Progenitor cell of endocrine pancreas (in vitro differentiated cells): ENCODE data around the gene SLC17A7. TPM values are rescaled to one million over a fixed set of nuclear protein-coding genes. Genes with fewer than 3 reads are reported as not detected.

Experiments
- DNase-seq: peaks from one replicate; pipeline ENCODE4 v3.0.0; 2021; ENCODE audit warnings: low spot score; ENCODE audit not compliant: unreplicated experiment
- H3K27ac Mint-ChIP-seq: 2 replicates; pipeline ENCODE4 v1.8.0; 2021; ENCODE audit warnings: mild to moderate bottlenecking, moderate library complexity, mixed read lengths
- H3K27me3 Mint-ChIP-seq: 2 replicates; pipeline ENCODE4 v1.8.0; 2021; ENCODE audit warnings: mixed read lengths
- H3K36me3 Mint-ChIP-seq: 2 replicates; pipeline ENCODE4 v1.8.0; 2022; ENCODE audit warnings: mixed read lengths; ENCODE audit not compliant: insufficient read depth
- H3K4me1 Mint-ChIP-seq: 2 replicates; pipeline ENCODE4 v1.8.0; 2021; ENCODE audit warnings: low read depth, mixed read lengths
- H3K4me3 Mint-ChIP-seq: 2 replicates; pipeline ENCODE4 v1.8.0; 2021; ENCODE audit warnings: low read depth, mild to moderate bottlenecking, moderate library complexity, mixed read lengths
- H3K9me3 Mint-ChIP-seq: 2 replicates; pipeline ENCODE4 v1.8.0; 2021; ENCODE audit warnings: low read depth, mixed read lengths
- total RNA-seq: library from RNA; stranded (reverse); gene quantifications from 2 replicates; pipeline ENCODE4 v1.2.1, GENCODE V29; 2021
- TF ChIP-seq, protein P1 (sequence below): fragments of 200-600 bp; sonication (generic); IDR thresholded peaks from one replicate; pipeline ENCODE4 v1.5.0; 2021; ENCODE audit warnings: antibody characterized with exemption, mild to moderate bottlenecking; ENCODE audit not compliant: unreplicated experiment

The SLC17A7 gene
- total RNA-seq, 1 donor from 2014 or later: 0.29 TPM

DNA sequence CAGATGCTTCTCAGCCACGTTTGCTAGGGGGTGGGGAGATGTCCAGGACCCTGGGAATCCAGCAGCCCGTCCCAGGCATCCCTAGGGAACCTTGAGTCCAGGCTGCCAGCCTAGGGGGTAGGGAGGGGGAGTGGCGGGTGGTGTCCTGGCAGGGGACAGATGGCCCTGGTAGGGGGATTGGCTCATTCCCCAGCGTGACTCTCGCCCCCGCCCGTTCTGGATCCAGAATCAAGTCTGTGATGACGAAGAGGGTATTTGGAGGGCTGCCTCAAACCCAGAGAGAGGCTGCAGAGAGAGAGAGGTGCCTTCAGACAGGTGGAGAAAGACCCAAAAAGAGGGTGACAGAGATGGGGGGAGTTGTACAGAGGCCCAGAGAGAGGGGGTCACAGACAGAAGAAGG is 4.1 kb downstream of the SLC17A7 start:
- H3K4me3 Mint-ChIP-seq: no peak overlapping the region
- H3K27ac Mint-ChIP-seq: no peak overlapping the region
- no peaks in the 10 kb centered on the region for H3K9me3 Mint-ChIP-seq
- peaks cover 4% of the 10 kb centered on the region for H3K4me1 Mint-ChIP-seq
- H3K36me3 Mint-ChIP-seq: no peaks in the 10 kb centered on the region
- H3K27me3 Mint-ChIP-seq: peaks cover 90% of the 10 kb centered on the region
- no peak for DNase-seq
- TF ChIP-seq, protein P1, sequence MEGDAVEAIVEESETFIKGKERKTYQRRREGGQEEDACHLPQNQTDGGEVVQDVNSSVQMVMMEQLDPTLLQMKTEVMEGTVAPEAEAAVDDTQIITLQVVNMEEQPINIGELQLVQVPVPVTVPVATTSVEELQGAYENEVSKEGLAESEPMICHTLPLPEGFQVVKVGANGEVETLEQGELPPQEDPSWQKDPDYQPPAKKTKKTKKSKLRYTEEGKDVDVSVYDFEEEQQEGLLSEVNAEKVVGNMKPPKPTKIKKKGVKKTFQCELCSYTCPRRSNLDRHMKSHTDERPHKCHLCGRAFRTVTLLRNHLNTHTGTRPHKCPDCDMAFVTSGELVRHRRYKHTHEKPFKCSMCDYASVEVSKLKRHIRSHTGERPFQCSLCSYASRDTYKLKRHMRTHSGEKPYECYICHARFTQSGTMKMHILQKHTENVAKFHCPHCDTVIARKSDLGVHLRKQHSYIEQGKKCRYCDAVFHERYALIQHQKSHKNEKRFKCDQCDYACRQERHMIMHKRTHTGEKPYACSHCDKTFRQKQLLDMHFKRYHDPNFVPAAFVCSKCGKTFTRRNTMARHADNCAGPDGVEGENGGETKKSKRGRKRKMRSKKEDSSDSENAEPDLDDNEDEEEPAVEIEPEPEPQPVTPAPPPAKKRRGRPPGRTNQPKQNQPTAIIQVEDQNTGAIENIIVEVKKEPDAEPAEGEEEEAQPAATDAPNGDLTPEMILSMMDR: no peak

DNA sequence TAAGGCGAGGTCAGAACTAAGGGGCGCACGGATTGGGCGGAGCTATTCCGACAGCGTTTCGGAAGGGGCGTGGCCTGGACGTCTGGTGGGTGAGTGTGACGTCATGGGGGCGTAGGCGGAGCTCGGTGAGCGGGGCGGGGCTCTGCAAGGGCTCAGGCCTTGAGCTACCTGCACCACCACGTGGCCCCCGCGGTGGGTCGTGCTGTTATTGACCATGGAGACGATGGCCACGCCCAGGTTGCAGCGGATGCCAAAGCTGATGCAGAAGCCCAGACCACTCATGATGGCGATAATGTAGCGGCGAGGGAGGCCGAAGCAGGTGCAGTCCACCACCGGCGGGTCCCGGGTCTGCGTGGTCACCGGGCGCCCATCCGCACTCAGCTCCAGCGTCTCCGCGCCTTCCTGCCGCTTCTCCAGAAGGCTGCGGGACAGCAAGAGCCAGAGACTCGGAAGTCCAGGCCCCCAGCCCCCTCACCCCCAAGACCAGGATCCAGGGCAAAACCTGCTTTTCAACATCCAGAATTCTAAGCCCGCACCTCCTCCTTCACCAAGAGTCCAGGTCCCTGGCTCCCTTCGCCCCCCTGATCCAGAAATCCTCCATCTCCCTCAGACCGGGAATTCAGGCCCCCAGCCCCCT is 4.8 kb downstream of the SLC17A7 start:
- peaks cover 2% of the 10 kb centered on the region for H3K4me1 Mint-ChIP-seq
- H3K27ac Mint-ChIP-seq: no peak overlapping the region
- TF ChIP-seq, protein P1: no peak
- no peaks in the 10 kb centered on the region for H3K9me3 Mint-ChIP-seq
- H3K36me3 Mint-ChIP-seq: no peaks in the 10 kb centered on the region
- no peak for DNase-seq
- H3K4me3 Mint-ChIP-seq: no peak overlapping the region
- H3K27me3 Mint-ChIP-seq: peaks cover 88% of the 10 kb centered on the region

DNA sequence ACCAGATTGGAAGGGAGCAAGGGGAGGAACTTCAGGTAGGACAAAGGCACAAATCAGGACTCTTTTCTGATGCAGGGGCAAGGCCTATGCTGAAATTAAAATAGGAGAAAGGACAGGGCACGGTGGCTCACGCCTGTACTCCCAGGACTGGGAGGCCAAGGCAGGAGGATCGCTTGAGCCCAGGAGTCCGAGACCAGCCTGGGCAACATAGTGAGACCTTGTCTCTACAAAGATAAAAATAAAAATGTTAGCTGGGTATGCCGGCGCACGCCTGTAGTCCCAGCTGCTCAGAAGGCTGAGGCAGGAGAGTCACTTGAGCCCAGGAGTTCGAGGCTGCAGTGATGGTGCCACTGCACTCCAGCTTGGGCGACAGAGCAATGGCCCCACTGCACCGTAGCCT is 5.7 kb downstream of the SLC17A7 start:
- no peaks in the 10 kb centered on the region for H3K36me3 Mint-ChIP-seq
- no peak overlapping the region for H3K4me3 Mint-ChIP-seq
- no peak overlapping the region for H3K27ac Mint-ChIP-seq
- H3K27me3 Mint-ChIP-seq: peaks cover 89% of the 10 kb centered on the region
- H3K9me3 Mint-ChIP-seq: no peaks in the 10 kb centered on the region
- DNase-seq: no peak
- TF ChIP-seq, protein P1: no peak
- H3K4me1 Mint-ChIP-seq: peaks cover under 1% of the 10 kb centered on the region

DNA sequence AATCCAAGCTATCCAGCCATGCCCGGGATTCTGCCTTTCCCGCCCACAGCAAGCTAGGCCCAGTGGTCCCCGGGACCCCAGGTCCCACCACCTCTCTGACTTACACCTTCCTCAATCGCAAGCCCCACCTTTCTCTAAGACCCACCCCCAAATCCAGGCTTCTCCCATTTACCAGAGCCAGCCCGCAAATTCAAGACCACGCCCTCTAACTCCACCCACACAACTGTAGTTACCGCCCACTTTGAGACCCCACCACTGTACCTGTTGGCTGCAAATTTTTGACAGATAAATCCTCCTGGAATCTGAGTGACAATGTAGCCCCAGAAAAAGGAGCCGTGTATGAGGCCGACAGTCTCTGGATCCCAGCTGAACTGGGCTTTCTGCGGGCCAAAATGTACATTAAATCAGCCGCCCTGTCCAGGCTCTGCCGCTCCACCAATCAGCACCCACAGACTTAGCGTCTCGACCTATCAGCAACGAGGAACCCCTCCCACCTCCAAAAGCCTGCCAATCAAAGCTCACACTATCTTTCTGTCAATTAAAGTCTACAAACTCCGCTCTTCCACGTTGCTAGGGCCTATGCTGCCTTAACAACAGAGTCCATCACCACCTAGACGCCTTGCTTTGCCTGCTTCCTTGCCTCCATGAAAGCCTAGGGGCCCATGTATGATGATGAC is 6.3 kb downstream of the SLC17A7 start:
- H3K4me1 Mint-ChIP-seq: no peaks in the 10 kb centered on the region
- no peak overlapping the region for H3K27ac Mint-ChIP-seq
- peaks cover 89% of the 10 kb centered on the region for H3K27me3 Mint-ChIP-seq
- no peaks in the 10 kb centered on the region for H3K36me3 Mint-ChIP-seq
- H3K9me3 Mint-ChIP-seq: no peaks in the 10 kb centered on the region
- TF ChIP-seq, protein P1: no peak
- no peak for DNase-seq
- no peak overlapping the region for H3K4me3 Mint-ChIP-seq

DNA sequence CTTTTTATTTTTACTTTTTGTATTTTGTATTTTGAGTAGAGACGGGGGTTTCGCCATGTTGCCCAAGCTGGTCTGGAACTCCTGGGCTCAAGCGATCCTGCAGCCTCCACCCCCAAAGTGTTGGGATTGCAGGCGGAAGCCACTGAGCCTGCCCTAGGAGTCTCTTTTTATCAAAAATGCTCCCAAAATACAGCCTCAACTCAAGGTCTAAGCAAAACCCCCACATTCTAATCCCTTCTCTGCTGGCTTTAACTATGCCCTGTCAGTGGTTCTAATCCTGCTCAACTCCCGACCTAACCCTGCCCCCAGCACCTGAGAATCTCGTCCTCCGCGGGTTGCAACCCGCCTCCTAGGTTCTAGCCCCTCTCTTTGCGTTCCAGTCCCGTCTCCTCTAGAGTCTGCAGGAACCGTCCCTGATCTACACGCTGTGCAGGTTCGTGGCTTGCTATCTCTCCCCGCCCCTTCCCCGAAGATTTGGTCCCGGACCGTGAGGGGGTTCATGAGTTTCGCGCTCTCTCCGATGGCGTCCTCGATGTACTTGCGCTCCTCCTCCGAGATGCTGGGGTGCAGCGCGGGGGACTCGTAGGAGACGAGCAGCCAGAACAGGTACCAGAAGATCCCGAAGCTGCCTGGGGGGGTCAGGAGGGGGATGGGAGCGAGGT is 8.0 kb downstream of the SLC17A7 start:
- Mint-ChIP-seq H3K9me3 (no peaks in the 10 kb centered on the region), H3K27me3 (peaks cover 88% of the 10 kb centered on the region), H3K36me3 (no peaks in the 10 kb centered on the region), H3K4me1 (peaks cover 2% of the 10 kb centered on the region), H3K4me3 (no peak overlapping the region), H3K27ac (no peak overlapping the region)
- no peak for DNase-seq
- TF ChIP-seq, protein P1: no peak
